K562 (cell line): Measurements from ENCODE around the gene DDX20. TPM values are rescaled to one million over a fixed set of nuclear protein-coding genes. Genes with fewer than 3 reads are reported as not detected.
A peak's percentile ranks its signal among the peaks of the same experiment; 100 is the strongest.

Experiments
- CXXC5 ChIP-seq: fragments of 250-450 bp; sonication (Bioruptor Pico); IDR thresholded peaks from 2 replicates; pipeline ENCODE4 v1.8.0; 2022; ENCODE audit warnings: inconsistent platforms, mild to moderate bottlenecking, moderate library complexity
- ERF ChIP-seq: fragments of 450-650 bp; formaldehyde crosslinking; IDR thresholded peaks from 2 replicates; pipeline ENCODE4 v1.4.0; 2020; ENCODE audit warnings: mild to moderate bottlenecking, mixed read lengths
- MXI1 ChIP-seq: IDR thresholded peaks from 2 replicates; pipeline ENCODE4 v1.6.1; 2011; ENCODE audit warnings: low read depth, mild to moderate bottlenecking, improper control_type of control experiment, low read length
- SMARCB1 ChIP-seq: IDR thresholded peaks from 2 replicates; pipeline ENCODE4 v1.6.1; 2011; ENCODE audit warnings: improper control_type of control experiment, low read depth; ENCODE audit not compliant: insufficient read length
- SMARCE1 ChIP-seq: fragments of 450-650 bp; IDR thresholded peaks from 2 replicates; pipeline ENCODE4 v1.7.1; 2016; ENCODE audit warnings: mild to moderate bottlenecking
- TGIF2 ChIP-seq: sonication (generic); formaldehyde crosslinking; IDR thresholded peaks from 2 replicates; pipeline ENCODE4 v1.8.1; 2022; ENCODE audit warnings: mild to moderate bottlenecking, missing genetic modification reagents, moderate library complexity
- ZNF175 ChIP-seq: fragments of 200-800 bp; sonication (Bioruptor generic); IDR thresholded peaks from 2 replicates; pipeline ENCODE4 v1.6.1; 2016; ENCODE audit warnings: low read depth, mild to moderate bottlenecking, missing genetic modification characterization, missing compliant biosample characterization
- ZNF184 ChIP-seq: sonication (generic); formaldehyde crosslinking; IDR thresholded peaks from 2 replicates; pipeline ENCODE4 v1.5.0; 2020; ENCODE audit warnings: missing genetic modification reagents
- ZNF696 ChIP-seq: fragments of 250-450 bp; sonication (Bioruptor Pico); conservative IDR thresholded peaks from 2 replicates; pipeline ENCODE4 v1.4.0; 2020; ENCODE audit warnings: mild to moderate bottlenecking, moderate library complexity
- polyA plus RNA-seq, 8 experiments: library from polyadenylated mRNA; depleted of rRNA in 4 of 8; stranded (reverse) in 5 of 8; unstranded in 3 of 8; fragments of >200 nt; fragmentation: Nextera tagmentation in 2 of 8; fragmentation: Illumina TruSeq in 1 of 8; extraction: Ambion mirVana in 2 of 8; extraction: Trizol in 1 of 8; gene quantifications; 2 replicates each; pipeline versions ENCODE4 v1.2.1 to v1.2.3, GENCODE V29; 2011 to 2014; ENCODE audit warnings: inconsistent platforms in 1 of 8, missing spikeins in 1 of 8
- total RNA-seq, 7 experiments: library from RNA; depleted of rRNA in 6 of 7; stranded (reverse); fragments of >200 nt in 6 of 7; fragmentation: Illumina TruSeq in 2 of 7; extraction: Trizol in 2 of 7; gene quantifications; 2 replicates each; pipeline versions ENCODE4 v1.2.1 to v1.2.3, GENCODE V29; 2011 to 2021; ENCODE audit warnings: low replicate concordance in 1 of 7
- TF ChIP-seq, protein P1 (sequence below): fragments of 150-350 bp; conservative IDR thresholded peaks from 2 replicates; pipeline ENCODE4 v1.6.1; 2014; ENCODE audit warnings: low read length
- TF ChIP-seq, protein P2 (sequence below): IDR thresholded peaks from 3 replicates; pipeline ENCODE4 v1.6.1; 2011; ENCODE audit warnings: borderline replicate concordance, mild to moderate bottlenecking, moderate library complexity; ENCODE audit not compliant: insufficient read length; ENCODE audit errors: extremely low read depth
- TF ChIP-seq, protein P3 (sequence below): fragments of 450-650 bp; IDR thresholded peaks from 2 replicates; pipeline ENCODE4 v1.6.1; 2018; ENCODE audit not compliant: partially characterized antibody
- TF ChIP-seq, protein P4 (sequence below): sonication (generic); formaldehyde crosslinking; IDR thresholded peaks from 2 replicates; pipeline ENCODE4 v1.8.1; 2022; ENCODE audit warnings: missing genetic modification reagents

Gene DDX20
- total and polyA plus RNA-seq, 9 of the 15 experiments (the other 6 are each of a cell fraction or from before 2014, with no cell fraction given): 8.3 to 33.4 (median 24.5) TPM

DNA sequence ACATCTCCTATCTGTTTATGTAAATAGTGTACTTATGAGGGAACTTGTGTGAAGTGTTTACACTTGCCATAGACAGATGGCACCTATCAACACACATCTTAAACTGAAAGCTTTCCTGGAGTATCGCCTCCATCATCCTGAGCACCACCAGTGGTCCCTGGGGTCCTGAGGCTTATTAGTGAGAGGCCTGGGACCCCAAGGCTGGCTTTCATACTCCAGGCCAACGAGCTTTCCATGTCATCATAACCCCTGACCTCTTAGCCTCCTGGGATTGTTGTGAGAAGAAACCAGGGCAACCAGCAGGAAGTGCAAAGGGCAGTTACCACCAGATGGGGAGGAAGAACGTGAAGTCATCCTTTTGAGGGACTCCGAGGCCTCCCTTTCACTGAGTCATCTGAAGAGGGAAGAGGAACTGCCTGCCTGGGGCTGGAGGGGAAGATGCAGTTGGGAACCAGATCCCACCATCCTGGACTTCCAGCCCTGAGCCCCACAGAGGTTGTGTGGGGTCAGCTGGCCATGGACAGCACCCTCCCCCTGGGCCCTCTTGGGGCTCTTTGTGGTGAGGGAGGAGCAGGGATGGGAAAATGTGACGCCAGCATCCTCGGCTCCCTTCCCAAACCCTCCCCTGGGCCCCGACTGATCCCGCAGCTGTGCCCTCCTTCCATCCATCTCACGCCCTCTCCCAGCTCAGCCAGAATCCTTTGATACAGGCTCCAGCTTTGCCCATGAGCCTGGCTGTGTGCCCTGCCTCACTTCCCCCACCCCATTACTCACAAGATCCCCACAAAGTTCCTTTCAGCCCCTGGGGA, 22.3 kb upstream of the DDX20 start (continued):
- TF ChIP-seq ZNF184 (CRISPR knock-in tag) (no peak), SMARCE1 (no peak), TGIF2 (CRISPR knock-in tag) (no peak), SMARCB1 (no peak), ZNF696 (CRISPR knock-in tag) (no peak), ERF (no peak), CXXC5 (CRISPR knock-in tag) (no peak), ZNF175 (CRISPR knock-in tag) (0 out of 2 replicates have a peak, but pooled peaks have one; percentile 38), MXI1 (no peak)
- TF ChIP-seq, protein P1, sequence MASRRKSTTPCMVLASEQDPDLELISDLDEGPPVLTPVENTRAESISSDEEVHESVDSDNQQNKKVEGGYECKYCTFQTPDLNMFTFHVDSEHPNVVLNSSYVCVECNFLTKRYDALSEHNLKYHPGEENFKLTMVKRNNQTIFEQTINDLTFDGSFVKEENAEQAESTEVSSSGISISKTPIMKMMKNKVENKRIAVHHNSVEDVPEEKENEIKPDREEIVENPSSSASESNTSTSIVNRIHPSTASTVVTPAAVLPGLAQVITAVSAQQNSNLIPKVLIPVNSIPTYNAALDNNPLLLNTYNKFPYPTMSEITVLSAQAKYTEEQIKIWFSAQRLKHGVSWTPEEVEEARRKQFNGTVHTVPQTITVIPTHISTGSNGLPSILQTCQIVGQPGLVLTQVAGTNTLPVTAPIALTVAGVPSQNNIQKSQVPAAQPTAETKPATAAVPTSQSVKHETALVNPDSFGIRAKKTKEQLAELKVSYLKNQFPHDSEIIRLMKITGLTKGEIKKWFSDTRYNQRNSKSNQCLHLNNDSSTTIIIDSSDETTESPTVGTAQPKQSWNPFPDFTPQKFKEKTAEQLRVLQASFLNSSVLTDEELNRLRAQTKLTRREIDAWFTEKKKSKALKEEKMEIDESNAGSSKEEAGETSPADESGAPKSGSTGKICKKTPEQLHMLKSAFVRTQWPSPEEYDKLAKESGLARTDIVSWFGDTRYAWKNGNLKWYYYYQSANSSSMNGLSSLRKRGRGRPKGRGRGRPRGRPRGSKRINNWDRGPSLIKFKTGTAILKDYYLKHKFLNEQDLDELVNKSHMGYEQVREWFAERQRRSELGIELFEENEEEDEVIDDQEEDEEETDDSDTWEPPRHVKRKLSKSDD: no peak
- TF ChIP-seq, protein P2, sequence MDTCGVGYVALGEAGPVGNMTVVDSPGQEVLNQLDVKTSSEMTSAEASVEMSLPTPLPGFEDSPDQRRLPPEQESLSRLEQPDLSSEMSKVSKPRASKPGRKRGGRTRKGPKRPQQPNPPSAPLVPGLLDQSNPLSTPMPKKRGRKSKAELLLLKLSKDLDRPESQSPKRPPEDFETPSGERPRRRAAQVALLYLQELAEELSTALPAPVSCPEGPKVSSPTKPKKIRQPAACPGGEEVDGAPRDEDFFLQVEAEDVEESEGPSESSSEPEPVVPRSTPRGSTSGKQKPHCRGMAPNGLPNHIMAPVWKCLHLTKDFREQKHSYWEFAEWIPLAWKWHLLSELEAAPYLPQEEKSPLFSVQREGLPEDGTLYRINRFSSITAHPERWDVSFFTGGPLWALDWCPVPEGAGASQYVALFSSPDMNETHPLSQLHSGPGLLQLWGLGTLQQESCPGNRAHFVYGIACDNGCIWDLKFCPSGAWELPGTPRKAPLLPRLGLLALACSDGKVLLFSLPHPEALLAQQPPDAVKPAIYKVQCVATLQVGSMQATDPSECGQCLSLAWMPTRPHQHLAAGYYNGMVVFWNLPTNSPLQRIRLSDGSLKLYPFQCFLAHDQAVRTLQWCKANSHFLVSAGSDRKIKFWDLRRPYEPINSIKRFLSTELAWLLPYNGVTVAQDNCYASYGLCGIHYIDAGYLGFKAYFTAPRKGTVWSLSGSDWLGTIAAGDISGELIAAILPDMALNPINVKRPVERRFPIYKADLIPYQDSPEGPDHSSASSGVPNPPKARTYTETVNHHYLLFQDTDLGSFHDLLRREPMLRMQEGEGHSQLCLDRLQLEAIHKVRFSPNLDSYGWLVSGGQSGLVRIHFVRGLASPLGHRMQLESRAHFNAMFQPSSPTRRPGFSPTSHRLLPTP: no peak
- TF ChIP-seq, protein P3, sequence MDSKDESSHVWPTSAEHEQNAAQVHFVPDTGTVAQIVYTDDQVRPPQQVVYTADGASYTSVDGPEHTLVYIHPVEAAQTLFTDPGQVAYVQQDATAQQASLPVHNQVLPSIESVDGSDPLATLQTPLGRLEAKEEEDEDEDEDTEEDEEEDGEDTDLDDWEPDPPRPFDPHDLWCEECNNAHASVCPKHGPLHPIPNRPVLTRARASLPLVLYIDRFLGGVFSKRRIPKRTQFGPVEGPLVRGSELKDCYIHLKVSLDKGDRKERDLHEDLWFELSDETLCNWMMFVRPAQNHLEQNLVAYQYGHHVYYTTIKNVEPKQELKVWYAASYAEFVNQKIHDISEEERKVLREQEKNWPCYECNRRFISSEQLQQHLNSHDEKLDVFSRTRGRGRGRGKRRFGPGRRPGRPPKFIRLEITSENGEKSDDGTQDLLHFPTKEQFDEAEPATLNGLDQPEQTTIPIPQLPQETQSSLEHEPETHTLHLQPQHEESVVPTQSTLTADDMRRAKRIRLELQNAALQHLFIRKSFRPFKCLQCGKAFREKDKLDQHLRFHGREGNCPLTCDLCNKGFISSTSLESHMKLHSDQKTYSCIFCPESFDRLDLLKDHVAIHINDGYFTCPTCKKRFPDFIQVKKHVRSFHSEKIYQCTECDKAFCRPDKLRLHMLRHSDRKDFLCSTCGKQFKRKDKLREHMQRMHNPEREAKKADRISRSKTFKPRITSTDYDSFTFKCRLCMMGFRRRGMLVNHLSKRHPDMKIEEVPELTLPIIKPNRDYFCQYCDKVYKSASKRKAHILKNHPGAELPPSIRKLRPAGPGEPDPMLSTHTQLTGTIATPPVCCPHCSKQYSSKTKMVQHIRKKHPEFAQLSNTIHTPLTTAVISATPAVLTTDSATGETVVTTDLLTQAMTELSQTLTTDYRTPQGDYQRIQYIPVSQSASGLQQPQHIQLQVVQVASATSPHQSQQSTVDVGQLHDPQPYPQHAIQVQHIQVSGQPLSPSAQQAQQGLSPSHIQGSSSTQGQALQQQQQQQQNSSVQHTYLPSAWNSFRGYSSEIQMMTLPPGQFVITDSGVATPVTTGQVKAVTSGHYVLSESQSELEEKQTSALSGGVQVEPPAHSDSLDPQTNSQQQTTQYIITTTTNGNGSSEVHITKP: peak; percentile 75
- TF ChIP-seq, protein P4, sequence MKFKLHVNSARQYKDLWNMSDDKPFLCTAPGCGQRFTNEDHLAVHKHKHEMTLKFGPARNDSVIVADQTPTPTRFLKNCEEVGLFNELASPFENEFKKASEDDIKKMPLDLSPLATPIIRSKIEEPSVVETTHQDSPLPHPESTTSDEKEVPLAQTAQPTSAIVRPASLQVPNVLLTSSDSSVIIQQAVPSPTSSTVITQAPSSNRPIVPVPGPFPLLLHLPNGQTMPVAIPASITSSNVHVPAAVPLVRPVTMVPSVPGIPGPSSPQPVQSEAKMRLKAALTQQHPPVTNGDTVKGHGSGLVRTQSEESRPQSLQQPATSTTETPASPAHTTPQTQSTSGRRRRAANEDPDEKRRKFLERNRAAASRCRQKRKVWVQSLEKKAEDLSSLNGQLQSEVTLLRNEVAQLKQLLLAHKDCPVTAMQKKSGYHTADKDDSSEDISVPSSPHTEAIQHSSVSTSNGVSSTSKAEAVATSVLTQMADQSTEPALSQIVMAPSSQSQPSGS (CRISPR knock-in tag): no peak
